Measurements from ENCODE around the gene MCF2L. TPM values are rescaled to one million over a fixed set of nuclear protein-coding genes. Genes with fewer than 3 reads are reported as not detected.

The MCF2L gene
- total RNA-seq, 1 donor from 2014 or later, result 49.5 TPM

DNA sequence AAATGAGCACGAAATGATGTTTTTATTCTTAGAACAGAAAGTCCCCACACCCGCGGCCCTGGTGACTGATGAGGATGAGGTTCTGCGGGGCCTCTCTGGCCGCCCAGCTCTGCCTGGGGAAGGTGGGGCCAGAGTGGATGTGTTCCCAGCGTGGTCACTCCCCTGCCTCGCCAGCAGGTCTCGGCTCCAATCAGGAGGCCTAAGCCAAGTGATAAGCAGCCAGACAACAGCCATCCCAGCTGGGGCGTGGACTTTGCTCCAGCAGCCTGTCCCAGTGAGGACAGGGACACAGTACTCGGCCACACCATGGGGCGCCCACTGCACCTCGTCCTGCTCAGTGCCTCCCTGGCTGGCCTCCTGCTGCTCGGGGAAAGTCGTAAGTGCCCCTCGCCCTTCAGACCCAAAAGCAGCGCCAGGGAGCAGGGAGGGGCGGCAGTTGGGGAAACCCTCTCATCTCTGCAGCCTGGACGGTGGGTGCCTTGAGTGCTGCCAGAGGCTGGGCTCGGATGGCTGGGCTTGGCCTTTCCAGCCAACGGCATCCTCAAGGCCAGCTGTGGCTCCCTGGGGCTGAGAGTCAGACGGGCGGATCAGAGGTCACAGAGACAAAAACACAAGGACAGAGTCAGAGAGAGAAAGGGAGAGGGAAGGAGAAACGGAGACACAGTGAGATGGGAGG is 153.7 kb downstream of the MCF2L start, which contains the start of gene F10:
Gene F10 (plus strand): TSS at position 250 of the 676 bp plus-strand sequence. CDS start 57 bp downstream, at position 307.
- peak; percentile 95 for ATAC-seq
- peak; percentile 80 for DNase-seq
- intact Hi-C loops (cut with micrococcal nuclease), result no loop called here

- ATAC-seq (no peak), DNase-seq (no peak)
- intact Hi-C loops (cut with micrococcal nuclease), result no loop called here
These were observed 154.5 kb downstream of the MCF2L start for GRCh38 chr13:113123226-113124201.

DNA sequence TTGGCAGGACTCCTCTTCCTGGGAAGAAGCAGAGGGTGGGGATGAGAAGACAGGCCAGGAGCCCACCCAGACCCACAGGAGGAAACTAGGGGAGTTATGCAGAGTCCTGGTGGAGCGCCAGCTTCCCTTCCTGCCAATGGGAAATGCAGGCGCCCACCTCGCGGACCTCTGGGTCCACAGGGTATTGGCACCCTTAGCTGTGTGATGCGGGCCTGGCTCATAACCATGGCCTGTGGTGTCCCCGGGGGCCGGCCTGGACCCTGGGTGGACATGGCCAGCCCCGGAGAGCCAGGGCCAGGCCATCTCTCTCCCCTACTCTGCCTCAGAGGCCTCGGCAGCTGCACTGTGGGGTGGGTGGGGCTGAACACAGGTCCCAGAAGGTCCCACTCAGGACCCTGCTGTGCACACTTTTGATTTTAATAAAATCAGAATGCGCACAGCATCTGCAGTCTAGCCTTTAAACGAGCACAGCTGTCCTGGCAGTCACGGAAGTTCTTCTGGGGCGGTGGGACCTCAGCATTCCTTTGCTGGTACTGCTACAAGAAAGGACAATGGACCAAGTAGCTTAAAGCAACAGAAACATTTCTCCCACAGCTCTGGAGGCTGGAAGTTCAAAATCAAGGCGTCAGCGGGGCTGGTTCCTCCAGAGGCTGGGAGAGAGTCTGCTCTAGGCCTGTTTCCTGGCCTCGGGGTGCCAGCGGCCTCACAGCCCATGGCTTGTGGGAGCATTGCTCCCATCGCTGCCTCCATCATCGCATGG is 155.4 kb downstream of the MCF2L start:
- intact Hi-C loops (cut with micrococcal nuclease), result no loop called here
- no peak for ATAC-seq
- DNase-seq, result no peak

- DNase-seq, result no peak
- ATAC-seq, result no peak
- intact Hi-C loops (cut with micrococcal nuclease), result no loop called here
These were observed 156.7 kb downstream of the MCF2L start for GRCh38 chr13:113125506-113126264.

- ATAC-seq, result no peak
- DNase-seq, result no peak
- intact Hi-C loops (cut with micrococcal nuclease), result no loop called here
These were observed 157.5 kb downstream of the MCF2L start for GRCh38 chr13:113126265-113127150.

DNA sequence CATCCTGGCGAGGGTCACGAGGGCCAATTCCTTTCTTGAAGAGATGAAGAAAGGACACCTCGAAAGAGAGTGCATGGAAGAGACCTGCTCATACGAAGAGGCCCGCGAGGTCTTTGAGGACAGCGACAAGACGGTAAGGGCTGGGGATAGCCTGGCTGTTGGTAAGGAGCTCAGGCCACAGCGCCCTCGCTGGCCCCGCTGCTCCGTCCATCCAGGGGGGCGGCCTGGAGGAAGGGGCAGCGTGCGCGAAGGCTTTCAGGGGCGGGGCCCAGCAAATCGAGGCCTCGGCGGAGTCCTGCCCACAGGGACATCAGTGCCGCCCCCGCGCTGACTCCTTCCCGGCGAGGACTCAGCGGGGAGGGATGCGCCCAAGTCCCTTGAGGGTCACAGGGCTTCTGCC is 160.5 kb downstream of the MCF2L start:
- intact Hi-C loops (cut with micrococcal nuclease), result no loop called here
- peak; percentile 30 for ATAC-seq
- no peak for DNase-seq

GRCh38 chr13:113129921-113130750 is 161.1 kb downstream of the MCF2L start:
- ATAC-seq (peak; percentile 72), DNase-seq (peak; percentile 64)
- intact Hi-C loops (cut with micrococcal nuclease), result no loop called here

DNA sequence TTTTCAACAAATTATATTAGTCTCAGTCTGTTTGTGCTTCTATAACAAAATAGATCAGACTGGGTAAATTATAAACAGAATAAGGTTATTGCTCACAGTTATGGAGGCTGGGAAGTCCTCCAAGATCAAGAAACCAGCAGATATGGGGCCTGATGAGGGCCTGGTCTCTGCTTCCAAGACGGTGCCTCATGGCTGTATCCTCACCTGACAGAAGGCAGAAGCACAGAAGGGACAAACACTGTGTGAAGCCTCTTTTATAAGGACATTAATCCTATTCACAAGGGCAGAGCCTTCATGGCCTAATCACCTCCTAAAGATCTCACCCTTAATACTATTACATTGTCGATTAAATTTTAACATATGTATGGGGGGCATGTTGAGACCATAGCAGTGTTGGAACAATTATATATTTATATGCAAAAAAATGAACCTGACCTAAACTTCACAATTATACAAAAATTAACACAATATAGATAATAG is 166.3 kb downstream of the MCF2L start:
- intact Hi-C loops (cut with micrococcal nuclease), result no loop called here
- no peak for DNase-seq
- no peak for ATAC-seq

- no peak for ATAC-seq
- intact Hi-C loops (cut with micrococcal nuclease), result no loop called here
- no peak for DNase-seq
These were observed 168.8 kb downstream of the MCF2L start for GRCh38 chr13:113137691-113138298.

DNA sequence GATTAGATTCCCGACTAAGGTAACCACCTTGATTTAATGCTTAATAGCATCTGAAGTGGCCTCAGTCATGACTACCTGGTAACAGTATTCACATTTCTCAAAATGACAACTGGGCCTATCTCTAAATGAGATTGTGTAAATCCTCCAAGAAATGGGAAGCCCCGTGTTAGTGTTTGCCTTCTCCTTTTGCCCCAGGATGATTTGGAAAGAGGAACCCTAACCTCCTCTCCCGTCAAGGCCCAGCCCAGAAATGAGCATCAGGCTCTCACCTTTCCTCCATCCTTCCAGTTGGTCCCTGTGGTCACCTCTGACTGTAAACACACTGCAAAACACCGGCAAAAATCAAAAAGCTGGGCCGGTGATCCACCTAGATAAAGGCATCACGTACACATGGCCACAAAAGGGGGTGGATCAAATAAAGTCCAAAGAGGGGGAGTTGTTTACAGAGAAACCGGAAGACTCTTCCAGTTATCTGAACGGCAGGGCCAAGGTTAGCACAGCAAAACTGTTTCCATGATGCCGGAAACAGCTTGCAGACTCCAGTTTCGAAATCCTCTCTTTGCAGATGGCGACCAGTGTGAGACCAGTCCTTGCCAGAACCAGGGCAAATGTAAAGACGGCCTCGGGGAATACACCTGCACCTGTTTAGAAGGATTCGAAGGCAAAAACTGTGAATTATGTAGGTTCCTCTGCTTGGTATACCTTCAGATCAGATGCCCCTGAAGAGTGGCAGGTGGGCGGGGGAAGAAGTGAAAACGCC is 170.0 kb downstream of the MCF2L start:
- intact Hi-C loops (cut with micrococcal nuclease), result no loop called here
- no peak for DNase-seq
- ATAC-seq, result no peak

- intact Hi-C loops (cut with micrococcal nuclease), result no loop called here
- DNase-seq (no peak), ATAC-seq (no peak)
These were observed 170.6 kb downstream of the MCF2L start for GRCh38 chr13:113139577-113139976.

DNA sequence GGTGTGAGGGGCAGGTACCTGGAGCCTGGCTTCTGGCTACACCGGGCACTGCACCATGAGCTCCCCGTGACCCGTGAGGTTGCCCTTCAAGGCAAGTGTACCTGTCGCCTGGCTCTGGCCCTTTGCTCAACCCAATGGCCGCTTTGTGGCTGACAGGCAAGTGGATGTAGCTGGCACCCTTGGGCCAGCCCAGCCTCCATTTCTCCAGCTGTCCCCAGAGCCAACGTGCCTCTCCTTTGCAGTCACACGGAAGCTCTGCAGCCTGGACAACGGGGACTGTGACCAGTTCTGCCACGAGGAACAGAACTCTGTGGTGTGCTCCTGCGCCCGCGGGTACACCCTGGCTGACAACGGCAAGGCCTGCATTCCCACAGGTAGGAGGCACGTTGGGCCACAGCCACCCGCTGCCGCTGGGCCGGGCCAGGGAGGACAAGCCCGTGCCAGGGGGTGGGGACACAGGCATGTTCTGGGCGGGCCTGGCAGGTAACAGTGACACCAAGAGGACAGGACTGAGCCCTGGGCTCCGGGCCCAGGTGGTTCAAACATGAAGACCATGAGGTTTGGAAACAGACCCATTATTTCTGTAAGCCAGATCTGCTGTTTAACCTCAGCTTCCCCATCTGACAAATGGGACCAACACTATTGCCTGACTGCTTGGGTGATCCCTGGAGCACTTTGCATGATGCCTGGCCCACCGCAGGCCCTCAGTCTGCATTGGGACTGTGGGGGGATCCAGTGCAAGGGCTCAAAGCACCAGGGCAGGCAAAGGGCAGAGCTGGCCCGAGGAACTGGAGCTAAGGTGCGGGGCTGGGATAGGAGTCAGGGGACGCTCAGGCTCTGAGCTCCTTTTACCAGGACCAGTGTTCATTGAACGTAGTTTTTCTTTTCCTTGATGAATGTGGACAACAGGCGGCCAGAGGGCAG is 171.9 kb downstream of the MCF2L start:
- no peak for DNase-seq
- intact Hi-C loops (cut with micrococcal nuclease), result no loop called here
- ATAC-seq, result no peak

DNA sequence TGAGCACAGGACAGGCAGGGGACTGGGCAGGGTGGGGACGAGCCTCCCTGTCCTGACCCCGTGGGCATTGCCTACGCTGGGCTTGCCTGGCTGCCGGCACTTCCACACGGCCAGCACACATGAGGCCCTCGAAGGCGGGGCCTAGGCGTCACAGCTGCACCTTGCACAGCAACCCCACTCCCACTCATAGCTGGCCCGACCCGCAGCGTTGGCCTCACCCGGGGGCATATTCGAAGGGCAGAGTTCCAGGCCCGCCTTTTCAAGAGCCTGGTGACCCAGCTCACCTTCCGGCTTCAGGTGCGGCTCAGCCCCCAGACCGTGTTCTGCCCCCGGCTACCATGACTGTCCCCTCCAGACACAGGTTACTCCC is 172.6 kb downstream of the MCF2L start:
- DNase-seq (no peak), ATAC-seq (no peak)
- intact Hi-C loops (cut with micrococcal nuclease), result no loop called here

DNA sequence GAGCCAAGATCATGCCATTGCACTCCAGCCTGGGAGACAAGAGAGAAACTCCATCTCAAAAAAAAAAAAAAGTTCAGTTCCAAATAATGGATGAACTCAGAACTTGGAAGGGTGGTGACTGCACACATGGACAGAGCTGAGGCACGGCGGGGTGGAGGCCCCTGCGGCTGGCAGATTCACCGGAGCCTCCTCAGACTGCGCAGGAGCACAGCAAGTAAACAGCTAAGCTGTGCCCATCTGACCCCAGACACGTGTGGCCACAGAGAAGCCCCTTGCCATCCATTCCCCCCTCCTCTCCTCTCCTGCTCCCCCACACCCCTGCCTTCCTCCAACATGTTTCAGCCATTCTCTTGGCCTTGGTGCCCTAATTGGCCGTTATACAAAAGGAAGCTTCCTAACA is 173.9 kb downstream of the MCF2L start:
- ATAC-seq (no peak), DNase-seq (no peak)
- intact Hi-C loops (cut with micrococcal nuclease), result no loop called here
